Vagina (tissue), 2 donors: ENCODE measurements around the gene NFIA.

ENCODE experiments used
- CTCF ChIP-seq, 3 experiments: fragments of 450-650 bp in 2 of 3; fragments of 200-600 bp in 1 of 3; sonication (generic) in 1 of 3; IDR thresholded peaks; one replicate each; pipeline ENCODE4 v1.5.1; 2017 to 2019; ENCODE audit warnings: antibody characterized with exemption in 3 of 3, mild to moderate bottlenecking in 2 of 3, moderate library complexity in 2 of 3
- POLR2A ChIP-seq, 2 donors: fragments of 450-650 bp; IDR thresholded peaks; one replicate each; pipeline ENCODE4 v1.6.1; 2017; ENCODE audit warnings: antibody characterized with exemption in 2 of 2, mild to moderate bottlenecking in 2 of 2, moderate library complexity in 2 of 2

GRCh38 chr1:61393575-61393974, 311.2 kb downstream of the NFIA start:
- TF ChIP-seq POLR2A (IDR thresholded peaks at IDR 0.05) (no peak), CTCF (IDR thresholded peaks at IDR 0.05) (no peak)
